Caco-2 (cell line): ENCODE measurements around the gene ACTN1. TPM values are rescaled to one million over a fixed set of nuclear protein-coding genes. Genes with fewer than 3 reads are reported as not detected.

ENCODE experiments used
- BruUV-seq: library from RNA; stranded (reverse); fragments of 400-500 nt; replicated peaks from 2 replicates; lab custom pipeline; 2021; lab: Mats Ljungman, UMichigan
- CTCF ChIA-PET: fragments of 300-600 bp; sonication (Branson Sonifier 250); formaldehyde crosslinking; loops from one replicate; lab custom pipeline; 2022; ENCODE audit warnings: antibody characterized with exemption; lab: Charles Lee
- POLR2A ChIA-PET: fragments of 300-600 bp; sonication (Branson Sonifier 250); formaldehyde crosslinking; loops from one replicate; lab custom pipeline; 2022; ENCODE audit warnings: antibody characterized with exemption; lab: Charles Lee
- DNase-seq, 2 experiments: peaks; one replicate each; pipeline versions ENCODE4 v3.0.0 to v3.0.0-alpha.2; 2020 to 2022
- H3K27me3 ChIP-seq: replicated peaks from 2 replicates; pipeline ENCODE4 v1.6.0; 2011; ENCODE audit warnings: low read length; ENCODE audit not compliant: control insufficient read depth, insufficient read depth
- H3K36me3 ChIP-seq: 2 replicates; pipeline ENCODE4 v1.5.1; 2011; ENCODE audit warnings: low read length; ENCODE audit not compliant: control insufficient read depth, insufficient read depth
- H3K4me1 ChIP-seq: fragments of 250-450 bp; sonication (Bioruptor Pico); 2 replicates; pipeline ENCODE4 v1.5.1; 2020; ENCODE audit warnings: mild to moderate bottlenecking
- H3K4me3 ChIP-seq: 2 replicates; pipeline ENCODE4 v1.5.1; 2011; ENCODE audit warnings: low read depth, mild to moderate bottlenecking, control low read depth, low read length
- H3K9me3 ChIP-seq: fragments of 250-450 bp; sonication (Bioruptor Pico); 2 replicates; pipeline ENCODE4 v1.5.1; 2020; ENCODE audit warnings: mild to moderate bottlenecking, moderate library complexity
- H3K27ac Mint-ChIP-seq: one replicate; pipeline ENCODE4 v1.8.0; 2022; ENCODE audit warnings: mixed read lengths; ENCODE audit not compliant: unreplicated experiment
- H3K27me3 Mint-ChIP-seq: one replicate; pipeline ENCODE4 v1.8.0; 2022; ENCODE audit warnings: mixed read lengths; ENCODE audit not compliant: insufficient read depth, unreplicated experiment
- H3K36me3 Mint-ChIP-seq: one replicate; pipeline ENCODE4 v1.8.0; 2022; ENCODE audit warnings: mild to moderate bottlenecking, mixed read lengths; ENCODE audit not compliant: insufficient read depth, unreplicated experiment
- H3K4me1 Mint-ChIP-seq: one replicate; pipeline ENCODE4 v1.8.0; 2022; ENCODE audit warnings: low read depth, mixed read lengths; ENCODE audit not compliant: unreplicated experiment
- H3K4me3 Mint-ChIP-seq: one replicate; pipeline ENCODE4 v1.8.0; 2022; ENCODE audit warnings: mild to moderate bottlenecking, moderate library complexity, mixed read lengths; ENCODE audit not compliant: unreplicated experiment
- H3K9me3 Mint-ChIP-seq: one replicate; pipeline ENCODE4 v1.8.0; 2022; ENCODE audit warnings: mixed read lengths; ENCODE audit not compliant: unreplicated experiment
- CTCF ChIP-seq, 2 experiments: fragments of 200-600 bp in 1 of 2; IDR thresholded peaks; 1 replicate in 1 of 2; 2 replicates in 1 of 2; pipeline versions ENCODE4 v1.5.1 to v1.8.0; 2011 to 2022; ENCODE audit warnings: antibody characterized with exemption in 1 of 2, control low read depth in 1 of 2, inconsistent platforms in 1 of 2, low read depth in 1 of 2, low read length in 1 of 2, mild to moderate bottlenecking in 1 of 2, moderate library complexity in 1 of 2; ENCODE audit not compliant: insufficient read depth in 1 of 2, severe bottlenecking in 1 of 2, unreplicated experiment in 1 of 2
- intact Hi-C: fragments of 100-400 bp; cut with micrococcal nuclease; formaldehyde crosslinking; loops from one replicate; pipeline ENCODE4 v1.10.0; 2022; ENCODE audit not compliant: unreplicated experiment
- total RNA-seq: library from RNA; stranded (reverse); gene quantifications from 2 replicates; pipeline ENCODE4 v1.2.3, GENCODE V29; 2022

The ACTN1 gene
- total RNA-seq, 1 experiment from 2014 or later = 170 TPM

GRCh38 chr14:68824517-68825347 lies 154.4 kb downstream of the ACTN1 start:
- no peak overlapping the region for H3K4me3 ChIP-seq
- Mint-ChIP-seq H3K4me3 (no peak overlapping the region), H3K4me1 (no peaks in the 10 kb centered on the region), H3K36me3 (no peaks in the 10 kb centered on the region), H3K27me3 (no peaks in the 10 kb centered on the region), H3K27ac (no peak overlapping the region), H3K9me3 (no peaks in the 10 kb centered on the region)
- H3K27me3 ChIP-seq = no peaks in the 10 kb centered on the region
- ChIA-PET CTCF (interaction anchor here (0.5 to 1.9 kb wide), 8 partner anchors 10 to 942 kb away, joined by 3 to 11 read pairs (median 4); partner anchors contain the start of gene ZFP36L1), POLR2A (no interaction called here)
- peak; percentile 78 to 84 for DNase-seq
- BruUV-seq = no TSS peak
- H3K4me1 ChIP-seq = peaks cover 10% of the 10 kb centered on the region
- no peaks in the 10 kb centered on the region for H3K36me3 ChIP-seq
- intact Hi-C loops = loop anchor here (1.0 kb wide), 1 partner anchor 20 kb away; no protein-coding TSS in a partner anchor
- peak; percentile 83 to 87 for TF ChIP-seq CTCF (IDR thresholded peaks at IDR 0.05; ENCODE audit: insufficient read depth in 1 of 2, low read depth in 1 of 2, low read length in 1 of 2, severe bottlenecking in 1 of 2, unreplicated experiment in 1 of 2)
- H3K9me3 ChIP-seq = no peaks in the 10 kb centered on the region

GRCh38 chr14:68824207-68824516 lies 154.9 kb downstream of the ACTN1 start:
- H3K4me1 ChIP-seq = peaks cover 10% of the 10 kb centered on the region
- TF ChIP-seq CTCF (IDR thresholded peaks at IDR 0.05; ENCODE audit: insufficient read depth in 1 of 2, low read depth in 1 of 2, low read length in 1 of 2, severe bottlenecking in 1 of 2, unreplicated experiment in 1 of 2) = no peak
- Mint-ChIP-seq H3K4me3 (no peak overlapping the region), H3K36me3 (no peaks in the 10 kb centered on the region), H3K9me3 (no peaks in the 10 kb centered on the region), H3K27me3 (no peaks in the 10 kb centered on the region), H3K4me1 (no peaks in the 10 kb centered on the region), H3K27ac (no peak overlapping the region)
- H3K9me3 ChIP-seq = no peaks in the 10 kb centered on the region
- intact Hi-C loops = no loop called here
- no peaks in the 10 kb centered on the region for H3K27me3 ChIP-seq
- no TSS peak for BruUV-seq
- POLR2A ChIA-PET = no interaction called here
- CTCF ChIA-PET = interaction anchor here (1.4 kb wide), 1 partner anchor 9 kb away, joined by 7 read pairs; no protein-coding TSS in a partner anchor
- H3K36me3 ChIP-seq = no peaks in the 10 kb centered on the region
- no peak overlapping the region for H3K4me3 ChIP-seq
- DNase-seq = no peak

Other genes starting within 250 kb of the ACTN1 start
- 94.8 and 103 TPM in 2 replicates for gene ZFP36L1, start 186.2 kb downstream of the ACTN1 start, total RNA-seq
- 34.8 and 36.8 TPM in 2 replicates for gene DCAF5, start 173.8 kb upstream of the ACTN1 start, total RNA-seq
- 22.5 and 23.9 TPM in 2 replicates for gene EXD2, start 212.2 kb upstream of the ACTN1 start, total RNA-seq